Left lung (tissue), 10 donors: ENCODE results near the gene EVA1B. TPM values are rescaled to one million over a fixed set of nuclear protein-coding genes. Genes with fewer than 3 reads are reported as not detected.
A peak's percentile ranks its signal among the peaks of the same experiment; 100 is the strongest.

Source experiments
- ATAC-seq: fragments of 200-7000 bp; cut with Tn5 transposase; one replicate; pipeline ENCODE4 v1.9.1; 2020; ENCODE audit warnings: moderate library complexity
- DNase-seq, 4 donors: peaks; one replicate each; pipeline ENCODE4 v3.0.0-alpha.2; 2013 to 2020
- H3K27ac ChIP-seq, 2 donors: fragments of 200-600 bp; sonication (generic) in 1 of 2; one replicate each; pipeline versions ENCODE4 v1.5.0 to v1.8.0; 2020 to 2021
- H3K27me3 ChIP-seq, 2 donors: fragments of 200-600 bp; sonication (generic) in 1 of 2; one replicate each; pipeline versions ENCODE4 v1.5.0 to v1.8.0; 2020 to 2021
- H3K36me3 ChIP-seq, 2 donors: fragments of 200-600 bp; sonication (generic) in 1 of 2; one replicate each; pipeline versions ENCODE4 v1.5.0 to v1.8.0; 2020 to 2021
- H3K4me1 ChIP-seq, 2 donors: fragments of 200-600 bp; one replicate each; pipeline ENCODE4 v1.8.0; 2021
- H3K4me3 ChIP-seq, 2 donors: fragments of 200-600 bp; sonication (generic) in 1 of 2; one replicate each; pipeline versions ENCODE4 v1.5.0 to v1.8.0; 2020 to 2021; ENCODE audit warnings: mild to moderate bottlenecking in 1 of 2
- H3K9me3 ChIP-seq, 2 donors: fragments of 200-600 bp; sonication (generic) in 1 of 2; one replicate each; pipeline versions ENCODE4 v1.5.0 to v1.8.0; 2020 to 2021
- intact Hi-C, 2 donors: fragments of 100-400 bp; cut with DNase I; formaldehyde crosslinking; loops; one replicate each; pipeline versions ENCODE4 v1.11.2 to v1.14.2; 2022
- polyA plus RNA-seq, 6 donors: library from polyadenylated mRNA; unstranded; fragments of 120-200 nt; gene quantifications; one replicate each; pipeline ENCODE4 v1.2.1, GENCODE V29; 2013; ENCODE audit not compliant: insufficient read length in 6 of 6
- total RNA-seq, 2 donors: library from RNA; stranded (reverse); fragmentation: NEBNext Ultra II Directional; extraction: Animal tissue kit (Norgen Biotek cat#: 25700); gene quantifications; one replicate each; pipeline ENCODE4 v1.2.1, GENCODE V29; 2021
- TF ChIP-seq, protein P1 (sequence below), 2 donors: fragments of 200-600 bp; sonication (generic) in 1 of 2; IDR thresholded peaks; one replicate each; pipeline versions ENCODE4 v1.5.0 to v1.8.0; 2021; ENCODE audit warnings: antibody characterized with exemption in 2 of 2
- donor health status: DM: no; HTN: yes; CAD: no.
- donor health status: DM: no; HTN: no; CAD: no.

The EVA1B gene
- total and polyA plus RNA-seq, 8 donors = 21.9 to 53.7 (median 35.1) TPM

DNA sequence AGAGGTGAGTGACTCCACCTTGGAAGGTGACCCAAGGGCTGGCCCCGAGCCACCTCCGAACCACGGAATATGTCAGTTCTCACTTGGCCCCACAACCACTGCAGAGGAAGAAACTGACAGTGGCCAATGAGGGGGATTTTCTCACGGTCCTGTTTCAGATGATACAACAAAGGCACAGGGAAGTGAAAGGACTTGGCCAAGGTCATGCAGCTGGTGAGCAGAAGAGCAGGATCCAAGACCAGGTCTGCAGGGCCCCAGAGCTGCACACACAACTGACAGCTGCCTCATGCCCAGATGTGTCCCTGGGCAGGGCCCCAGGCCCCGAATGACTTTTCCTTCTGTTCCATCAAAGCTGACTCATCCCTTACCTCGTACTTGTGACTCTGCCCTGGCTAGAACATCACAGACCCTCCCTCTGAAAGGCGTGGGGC, 25.8 kb upstream of the EVA1B start:
- Histone ChIP-seq H3K36me3 (peaks cover 0 to 88% of the 10 kb centered on the region in 2 donors), H3K4me3 (no peak overlapping the region), H3K4me1 (peaks cover 22 to 48% of the 10 kb centered on the region in 2 donors), H3K27ac (peak overlapping the region in 1 of 2 donors; percentile 76), H3K9me3 (no peaks in the 10 kb centered on the region), H3K27me3 (no peaks in the 10 kb centered on the region)
- intact Hi-C loops = no loop called here
- DNase-seq = no peak
- no peak for ATAC-seq
- TF ChIP-seq, protein P1, sequence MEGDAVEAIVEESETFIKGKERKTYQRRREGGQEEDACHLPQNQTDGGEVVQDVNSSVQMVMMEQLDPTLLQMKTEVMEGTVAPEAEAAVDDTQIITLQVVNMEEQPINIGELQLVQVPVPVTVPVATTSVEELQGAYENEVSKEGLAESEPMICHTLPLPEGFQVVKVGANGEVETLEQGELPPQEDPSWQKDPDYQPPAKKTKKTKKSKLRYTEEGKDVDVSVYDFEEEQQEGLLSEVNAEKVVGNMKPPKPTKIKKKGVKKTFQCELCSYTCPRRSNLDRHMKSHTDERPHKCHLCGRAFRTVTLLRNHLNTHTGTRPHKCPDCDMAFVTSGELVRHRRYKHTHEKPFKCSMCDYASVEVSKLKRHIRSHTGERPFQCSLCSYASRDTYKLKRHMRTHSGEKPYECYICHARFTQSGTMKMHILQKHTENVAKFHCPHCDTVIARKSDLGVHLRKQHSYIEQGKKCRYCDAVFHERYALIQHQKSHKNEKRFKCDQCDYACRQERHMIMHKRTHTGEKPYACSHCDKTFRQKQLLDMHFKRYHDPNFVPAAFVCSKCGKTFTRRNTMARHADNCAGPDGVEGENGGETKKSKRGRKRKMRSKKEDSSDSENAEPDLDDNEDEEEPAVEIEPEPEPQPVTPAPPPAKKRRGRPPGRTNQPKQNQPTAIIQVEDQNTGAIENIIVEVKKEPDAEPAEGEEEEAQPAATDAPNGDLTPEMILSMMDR (IDR thresholded peaks at IDR 0.05) = no peak

DNA sequence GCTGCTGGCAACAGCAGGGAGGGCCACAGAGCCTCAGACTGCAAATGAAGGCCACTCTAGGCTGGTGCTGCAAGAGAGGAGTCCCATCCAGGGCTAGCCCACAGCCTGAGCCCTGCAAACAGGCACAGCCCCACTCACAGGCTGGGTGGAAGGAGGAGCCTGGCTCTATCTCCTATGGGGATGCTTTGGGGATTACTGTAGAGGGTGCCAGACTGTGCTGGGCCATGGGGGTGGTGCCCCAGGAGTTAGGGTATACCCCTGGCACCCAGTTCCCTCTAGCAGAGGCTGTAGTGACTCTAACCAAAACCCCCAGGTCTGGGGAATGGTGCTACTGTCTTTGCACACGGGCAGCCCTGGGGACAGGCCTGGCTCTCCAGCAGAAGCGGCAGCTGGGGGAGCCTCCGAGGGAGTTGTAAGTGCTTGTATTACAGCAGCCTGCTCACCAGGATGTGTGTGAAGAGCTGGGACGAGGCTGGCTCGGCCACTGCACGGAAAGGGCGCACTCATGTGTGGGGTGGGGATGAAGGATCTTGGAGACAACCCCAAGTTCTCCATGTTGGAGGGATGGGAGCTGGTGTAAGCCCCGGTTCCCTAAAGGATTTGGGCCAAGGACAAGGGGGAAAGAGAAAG, 23.4 kb upstream of the EVA1B start:
- no peak for ATAC-seq

DNA sequence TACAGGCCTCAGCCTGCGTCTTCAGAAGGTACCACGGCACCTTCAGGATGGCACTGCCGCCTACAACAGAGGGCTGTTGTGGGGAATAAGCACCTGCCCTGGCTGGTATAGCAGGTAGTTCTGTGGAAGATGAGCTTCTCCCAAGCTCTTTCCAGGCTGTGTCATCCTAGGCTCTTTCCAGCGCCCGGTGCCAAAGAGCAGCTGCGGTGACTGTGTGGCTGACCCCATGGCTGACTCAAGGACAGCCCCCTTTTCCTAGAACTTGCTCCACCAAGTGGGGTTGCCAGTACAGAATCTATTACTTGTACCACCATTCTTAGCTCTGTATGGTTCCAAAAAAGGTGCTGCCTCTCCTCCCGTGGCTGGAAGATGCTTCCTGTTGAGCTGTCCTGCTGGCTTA, 21.9 kb upstream of the EVA1B start:
- H3K27ac ChIP-seq = no peak overlapping the region
- intact Hi-C loops = no loop called here
- no peak overlapping the region for H3K4me3 ChIP-seq
- H3K36me3 ChIP-seq = peaks cover 0 to 99% of the 10 kb centered on the region in 2 donors
- H3K4me1 ChIP-seq = peaks cover 4 to 41% of the 10 kb centered on the region in 2 donors
- TF ChIP-seq, protein P1 (IDR thresholded peaks at IDR 0.05) = no peak
- H3K9me3 ChIP-seq = no peaks in the 10 kb centered on the region
- DNase-seq (no peak), ATAC-seq (no peak)
- no peaks in the 10 kb centered on the region for H3K27me3 ChIP-seq

More for the DNA sequence above, 23.4 kb upstream of the EVA1B start:
- Histone ChIP-seq H3K36me3 (peaks cover 0 to 88% of the 10 kb centered on the region in 2 donors), H3K27ac (no peak overlapping the region), H3K4me1 (peaks cover 19 to 56% of the 10 kb centered on the region in 2 donors), H3K9me3 (no peaks in the 10 kb centered on the region), H3K27me3 (no peaks in the 10 kb centered on the region), H3K4me3 (no peak overlapping the region)
- intact Hi-C loops = no loop called here
- DNase-seq = no peak
- TF ChIP-seq, protein P1 (IDR thresholded peaks at IDR 0.05) = no peak

DNA sequence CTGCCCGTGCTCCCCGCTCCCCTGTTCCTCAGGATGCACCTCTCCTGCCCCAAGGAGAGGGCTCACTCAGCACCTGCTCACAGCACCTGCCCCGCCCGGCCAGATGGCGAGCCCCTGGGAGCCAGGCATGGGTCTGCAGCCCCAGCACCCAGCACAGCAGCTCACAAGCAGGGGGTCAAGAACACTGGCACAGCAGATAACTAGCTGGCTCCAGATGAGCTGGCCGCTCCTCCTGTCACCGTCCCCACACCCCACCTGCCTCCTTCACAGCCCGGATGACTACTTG, 20.9 kb upstream of the EVA1B start:
- Histone ChIP-seq H3K9me3 (no peaks in the 10 kb centered on the region), H3K27me3 (no peaks in the 10 kb centered on the region), H3K4me3 (no peak overlapping the region), H3K36me3 (peaks cover 0 to 99% of the 10 kb centered on the region in 2 donors), H3K4me1 (peaks cover 0 to 39% of the 10 kb centered on the region in 2 donors), H3K27ac (no peak overlapping the region)
- no peak for ATAC-seq
- DNase-seq = no peak
- intact Hi-C loops = loop anchor here in 1 of 2 donors (5.0 kb wide), 1 partner anchor 73 kb away; no protein-coding TSS in a partner anchor
- TF ChIP-seq, protein P1 (IDR thresholded peaks at IDR 0.05) = no peak

DNA sequence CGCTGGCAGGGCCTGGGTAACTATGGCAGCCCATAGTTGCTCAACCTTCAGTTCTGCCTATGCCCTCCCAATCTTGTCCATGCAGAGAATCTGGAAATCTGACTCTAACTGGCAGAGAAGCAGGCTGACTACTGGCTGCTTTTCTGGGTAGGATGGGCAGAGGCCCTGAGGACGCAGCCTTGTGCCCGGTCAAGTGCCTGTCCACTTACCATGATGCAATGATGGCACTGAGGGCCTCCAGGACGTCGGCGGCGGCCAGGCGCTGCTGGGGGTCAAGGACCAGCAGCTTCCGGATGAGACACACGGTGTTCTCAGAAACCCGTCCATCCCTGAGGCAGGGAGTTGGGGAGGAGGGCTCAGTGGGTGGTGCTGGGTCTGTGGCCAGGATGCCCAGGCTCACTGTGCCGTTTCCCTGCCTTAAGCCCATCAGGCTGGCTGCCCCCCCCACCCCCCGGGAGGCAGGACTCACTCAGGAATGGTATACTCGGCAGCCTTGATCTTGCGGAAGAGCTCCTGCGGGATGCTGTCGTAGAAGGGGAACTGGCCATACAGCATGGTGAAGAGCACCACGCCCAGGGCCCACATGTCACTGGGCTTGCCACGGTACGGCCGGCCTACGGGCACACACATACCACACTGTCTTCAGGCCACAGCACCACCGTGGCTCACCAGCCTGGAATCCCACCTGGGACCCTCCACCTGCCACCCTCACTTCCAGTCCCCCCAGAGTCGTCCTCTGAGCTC, 20.4 kb upstream of the EVA1B start:
- peak overlapping the region in 1 of 2 donors; percentile 72 for H3K27ac ChIP-seq
- H3K4me3 ChIP-seq = no peak overlapping the region
- intact Hi-C loops = loop anchor here in 1 of 2 donors (5.0 kb wide), 1 partner anchor 73 kb away; no protein-coding TSS in a partner anchor
- H3K36me3 ChIP-seq = peaks cover 0 to 96% of the 10 kb centered on the region in 2 donors
- H3K27me3 ChIP-seq = no peaks in the 10 kb centered on the region
- H3K4me1 ChIP-seq = peaks cover 0 to 39% of the 10 kb centered on the region in 2 donors
- DNase-seq (no peak), ATAC-seq (no peak)
- TF ChIP-seq, protein P1 (IDR thresholded peaks at IDR 0.05) = no peak
- no peaks in the 10 kb centered on the region for H3K9me3 ChIP-seq
